ENCODE results near the gene GNA15.

DNA sequence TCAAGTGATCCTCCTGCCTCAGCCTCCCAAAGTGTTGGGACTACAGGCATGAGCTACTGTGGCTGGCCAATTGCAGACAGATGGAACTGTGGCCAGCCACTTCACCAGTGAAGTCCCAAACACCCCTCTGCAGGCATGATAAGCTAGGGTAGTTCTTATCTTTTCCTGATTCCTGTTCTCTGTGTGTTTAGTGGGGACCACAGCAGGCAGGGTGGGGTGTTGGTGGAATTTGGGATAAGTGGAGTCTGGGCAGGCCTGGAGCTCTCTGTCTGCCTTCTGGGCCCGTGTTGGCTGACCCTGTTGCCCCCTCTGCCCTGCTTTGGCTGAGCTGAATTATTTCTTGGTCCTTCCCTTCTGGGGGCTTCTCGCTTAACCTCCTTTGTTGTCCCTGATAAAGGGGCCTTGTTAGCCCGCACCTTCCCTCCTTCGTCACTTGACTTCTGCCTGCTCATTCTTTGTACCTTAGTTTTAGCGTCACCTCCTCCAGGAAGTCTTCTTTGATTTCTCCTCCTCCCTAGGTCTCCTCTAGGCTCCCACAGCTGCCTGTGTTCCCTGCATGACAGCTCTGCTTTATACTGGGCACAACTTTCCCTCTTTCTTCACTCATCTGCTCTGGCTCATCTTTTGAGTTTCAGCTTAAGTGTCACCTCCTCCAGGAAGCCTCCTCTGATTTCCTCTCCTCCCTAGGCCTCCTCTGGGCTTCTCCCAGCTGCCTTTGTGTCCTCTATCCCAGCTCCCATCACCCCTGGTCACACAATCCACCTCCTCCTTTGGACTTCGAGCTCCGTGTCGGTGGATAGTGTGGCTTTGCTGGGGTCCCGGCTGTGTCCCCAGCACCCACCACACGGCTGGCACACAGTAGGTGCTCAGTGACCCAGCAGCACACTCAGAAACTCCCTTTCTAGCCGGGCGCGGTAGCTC, 48.1 kb downstream of the GNA15 start:
- TF ChIP-seq, protein P1, sequence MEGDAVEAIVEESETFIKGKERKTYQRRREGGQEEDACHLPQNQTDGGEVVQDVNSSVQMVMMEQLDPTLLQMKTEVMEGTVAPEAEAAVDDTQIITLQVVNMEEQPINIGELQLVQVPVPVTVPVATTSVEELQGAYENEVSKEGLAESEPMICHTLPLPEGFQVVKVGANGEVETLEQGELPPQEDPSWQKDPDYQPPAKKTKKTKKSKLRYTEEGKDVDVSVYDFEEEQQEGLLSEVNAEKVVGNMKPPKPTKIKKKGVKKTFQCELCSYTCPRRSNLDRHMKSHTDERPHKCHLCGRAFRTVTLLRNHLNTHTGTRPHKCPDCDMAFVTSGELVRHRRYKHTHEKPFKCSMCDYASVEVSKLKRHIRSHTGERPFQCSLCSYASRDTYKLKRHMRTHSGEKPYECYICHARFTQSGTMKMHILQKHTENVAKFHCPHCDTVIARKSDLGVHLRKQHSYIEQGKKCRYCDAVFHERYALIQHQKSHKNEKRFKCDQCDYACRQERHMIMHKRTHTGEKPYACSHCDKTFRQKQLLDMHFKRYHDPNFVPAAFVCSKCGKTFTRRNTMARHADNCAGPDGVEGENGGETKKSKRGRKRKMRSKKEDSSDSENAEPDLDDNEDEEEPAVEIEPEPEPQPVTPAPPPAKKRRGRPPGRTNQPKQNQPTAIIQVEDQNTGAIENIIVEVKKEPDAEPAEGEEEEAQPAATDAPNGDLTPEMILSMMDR (IDR thresholded peaks at IDR 0.05; ENCODE audit: low read depth, low read length), result no peak
- no peak for TF ChIP-seq EZH2phosphoT487 (IDR thresholded peaks at IDR 0.05; ENCODE audit: low read depth)

Data from OCI-LY3 (cell line).